ENCODE data around the gene FAM83E.

GRCh38 chr19:48613024-48613851, 1.6 kb downstream of the FAM83E start:
- TF ChIP-seq CTCF (IDR thresholded peaks at IDR 0.05; ENCODE audit: poor library complexity, severe bottlenecking): no peak
- TF ChIP-seq EZH2 (IDR thresholded peaks at IDR 0.05; ENCODE audit: borderline replicate concordance, insufficient read depth, low read length, poor library complexity, severe bottlenecking): no peak
- TF ChIP-seq POLR2AphosphoS5 (IDR thresholded peaks at IDR 0.05): no peak
- TF ChIP-seq REST (IDR thresholded peaks at IDR 0.05; ENCODE audit: borderline replicate concordance): no peak
- TF ChIP-seq RAD21 (conservative IDR thresholded peaks at IDR 0.05): no peak
- TF ChIP-seq EP300 (conservative IDR thresholded peaks at IDR 0.05; ENCODE audit: poor library complexity, severe bottlenecking): no peak
- TF ChIP-seq TAF1 (IDR thresholded peaks at IDR 0.05; ENCODE audit: low read depth): no peak

All from neural cell (in vitro differentiated cells).